K562 (cell line): ENCODE measurements around the gene AGAP1. TPM values are rescaled to one million over a fixed set of nuclear protein-coding genes. Genes with fewer than 3 reads are reported as not detected.

ENCODE experiments used
- FOS ChIP-seq: IDR thresholded peaks from 3 replicates; pipeline ENCODE4 v1.6.1; 2011; ENCODE audit not compliant: insufficient read length; ENCODE audit errors: extremely low read depth
- GATAD2B ChIP-seq: fragments of 450-650 bp; IDR thresholded peaks from 2 replicates; pipeline ENCODE4 v1.6.1; 2017; ENCODE audit warnings: mild to moderate bottlenecking, borderline replicate concordance
- HEY1 ChIP-seq: fragments of 250-450 bp; sonication (Bioruptor Pico); IDR thresholded peaks from 2 replicates; pipeline ENCODE4 v1.5.0; 2020; ENCODE audit warnings: mild to moderate bottlenecking, moderate library complexity, borderline replicate concordance
- L3MBTL2 ChIP-seq: fragments of 450-650 bp; IDR thresholded peaks from 2 replicates; pipeline ENCODE4 v1.6.1; 2016; ENCODE audit warnings: mild to moderate bottlenecking, moderate library complexity
- POLR2AphosphoS2 ChIP-seq: IDR thresholded peaks from 2 replicates; pipeline ENCODE4 v1.6.1; 2012; ENCODE audit warnings: low read length, improper control_type of control experiment
- SETDB1 ChIP-seq: IDR thresholded peaks from one replicate; pipeline ENCODE4 v1.6.1; 2012; ENCODE audit warnings: low read length, control low read depth, inconsistent platforms
- SIN3A ChIP-seq, 2 experiments: fragments of 150-350 bp in 1 of 2; IDR thresholded peaks; 2 replicates each; pipeline ENCODE4 v1.6.1; 2011 to 2016; ENCODE audit warnings: borderline replicate concordance in 2 of 2, low read depth in 2 of 2, low read length in 2 of 2, mild to moderate bottlenecking in 2 of 2, moderate library complexity in 2 of 2; ENCODE audit not compliant: control insufficient read depth in 1 of 2
- SMAD4 ChIP-seq: fragments of 250-450 bp; sonication (Bioruptor Pico); conservative IDR thresholded peaks from 2 replicates; pipeline ENCODE4 v1.8.0; 2021; ENCODE audit warnings: inconsistent platforms, mild to moderate bottlenecking, moderate library complexity
- SRSF9 ChIP-seq: fragments of 200-400 bp; formaldehyde crosslinking; IDR thresholded peaks from 2 replicates; pipeline ENCODE4 v1.6.1; 2017; ENCODE audit warnings: low read depth, low read length, borderline replicate concordance
- TAF7 ChIP-seq: fragments of 450-650 bp; IDR thresholded peaks from 2 replicates; pipeline ENCODE4 v1.6.1; 2016; ENCODE audit warnings: missing genetic modification characterization, missing compliant biosample characterization
- TSHZ1 ChIP-seq: fragments of 250-450 bp; sonication (Bioruptor Pico); IDR thresholded peaks from 2 replicates; pipeline ENCODE4 v1.4.0; 2020; ENCODE audit warnings: mild to moderate bottlenecking, moderate library complexity
- ZKSCAN8 ChIP-seq: fragments of 200-800 bp; sonication (Bioruptor generic); IDR thresholded peaks from 2 replicates; pipeline ENCODE4 v1.6.1; 2016; ENCODE audit warnings: missing genetic modification characterization, missing compliant biosample characterization
- ZNF395 ChIP-seq: fragments of 200-800 bp; sonication (Bioruptor generic); IDR thresholded peaks from 2 replicates; pipeline ENCODE4 v1.6.1; 2017; ENCODE audit warnings: missing genetic modification characterization, missing compliant biosample characterization
- ZNF639 ChIP-seq, 2 experiments: fragments of 200-800 bp in 1 of 2; sonication (Bioruptor generic) in 1 of 2; sonication (generic) in 1 of 2; formaldehyde crosslinking in 1 of 2; IDR thresholded peaks in 1 of 2; conservative IDR thresholded peaks in 1 of 2; 2 replicates each; pipeline versions ENCODE4 v1.5.0 to v1.6.1; 2016 to 2020; ENCODE audit warnings: missing compliant biosample characterization in 1 of 2, missing genetic modification characterization in 1 of 2, missing genetic modification reagents in 1 of 2
- polyA plus RNA-seq, 8 experiments: library from polyadenylated mRNA; depleted of rRNA in 4 of 8; stranded (reverse) in 5 of 8; unstranded in 3 of 8; fragments of >200 nt; fragmentation: Nextera tagmentation in 2 of 8; fragmentation: Illumina TruSeq in 1 of 8; extraction: Ambion mirVana in 2 of 8; extraction: Trizol in 1 of 8; gene quantifications; 2 replicates each; pipeline versions ENCODE4 v1.2.1 to v1.2.3, GENCODE V29; 2011 to 2014; ENCODE audit warnings: inconsistent platforms in 1 of 8, missing spikeins in 1 of 8
- total RNA-seq, 7 experiments: library from RNA; depleted of rRNA in 6 of 7; stranded (reverse); fragments of >200 nt in 6 of 7; fragmentation: Illumina TruSeq in 2 of 7; extraction: Trizol in 2 of 7; gene quantifications; 2 replicates each; pipeline versions ENCODE4 v1.2.1 to v1.2.3, GENCODE V29; 2011 to 2021; ENCODE audit warnings: low replicate concordance in 1 of 7
- TF ChIP-seq, protein P1 (sequence below): fragments of 250-450 bp; sonication (Bioruptor Pico); IDR thresholded peaks from 2 replicates; pipeline ENCODE4 v1.8.0; 2021; ENCODE audit warnings: moderate library complexity, mild to moderate bottlenecking, inconsistent platforms
- TF ChIP-seq, protein P2 (sequence below): fragments of 250-450 bp; sonication (Bioruptor Pico); IDR thresholded peaks from 2 replicates; pipeline ENCODE4 v1.4.0; 2020
- TF ChIP-seq, protein P3 (sequence below): sonication (generic); formaldehyde crosslinking; IDR thresholded peaks from 2 replicates; pipeline ENCODE4 v1.8.0; 2022; ENCODE audit warnings: missing genetic modification reagents, mild to moderate bottlenecking, moderate library complexity, borderline replicate concordance

AGAP1 gene
- total and polyA plus RNA-seq, 9 of the 15 experiments (the other 6 are each of a cell fraction or from before 2014, with no cell fraction given): 1.3 to 24.0 (median 10.6) TPM

- TF ChIP-seq TSHZ1 (CRISPR knock-in tag): no peak
- TF ChIP-seq ZNF395 (CRISPR knock-in tag): no peak
- TF ChIP-seq, protein P1, sequence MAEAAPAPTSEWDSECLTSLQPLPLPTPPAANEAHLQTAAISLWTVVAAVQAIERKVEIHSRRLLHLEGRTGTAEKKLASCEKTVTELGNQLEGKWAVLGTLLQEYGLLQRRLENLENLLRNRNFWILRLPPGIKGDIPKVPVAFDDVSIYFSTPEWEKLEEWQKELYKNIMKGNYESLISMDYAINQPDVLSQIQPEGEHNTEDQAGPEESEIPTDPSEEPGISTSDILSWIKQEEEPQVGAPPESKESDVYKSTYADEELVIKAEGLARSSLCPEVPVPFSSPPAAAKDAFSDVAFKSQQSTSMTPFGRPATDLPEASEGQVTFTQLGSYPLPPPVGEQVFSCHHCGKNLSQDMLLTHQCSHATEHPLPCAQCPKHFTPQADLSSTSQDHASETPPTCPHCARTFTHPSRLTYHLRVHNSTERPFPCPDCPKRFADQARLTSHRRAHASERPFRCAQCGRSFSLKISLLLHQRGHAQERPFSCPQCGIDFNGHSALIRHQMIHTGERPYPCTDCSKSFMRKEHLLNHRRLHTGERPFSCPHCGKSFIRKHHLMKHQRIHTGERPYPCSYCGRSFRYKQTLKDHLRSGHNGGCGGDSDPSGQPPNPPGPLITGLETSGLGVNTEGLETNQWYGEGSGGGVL (CRISPR knock-in tag): no peak
- TF ChIP-seq POLR2AphosphoS2: no peak
- TF ChIP-seq FOS: no peak
- TF ChIP-seq SRSF9: no peak
- no peak for TF ChIP-seq SETDB1
- no peak for TF ChIP-seq HEY1 (CRISPR knock-in tag)
- no peak for TF ChIP-seq TAF7 (tag)
- no peak for TF ChIP-seq ZNF639 (CRISPR knock-in tag; conservative IDR thresholded peaks at IDR 0.05 in 1 of 2, IDR thresholded peaks at IDR 0.05 in 1 of 2)
- TF ChIP-seq SIN3A (IDR thresholded peaks at IDR 0.05; ENCODE audit: borderline replicate concordance in 2 of 2, control insufficient read depth in 1 of 2, low read depth in 2 of 2, low read length in 2 of 2): no peak
- TF ChIP-seq, protein P2, sequence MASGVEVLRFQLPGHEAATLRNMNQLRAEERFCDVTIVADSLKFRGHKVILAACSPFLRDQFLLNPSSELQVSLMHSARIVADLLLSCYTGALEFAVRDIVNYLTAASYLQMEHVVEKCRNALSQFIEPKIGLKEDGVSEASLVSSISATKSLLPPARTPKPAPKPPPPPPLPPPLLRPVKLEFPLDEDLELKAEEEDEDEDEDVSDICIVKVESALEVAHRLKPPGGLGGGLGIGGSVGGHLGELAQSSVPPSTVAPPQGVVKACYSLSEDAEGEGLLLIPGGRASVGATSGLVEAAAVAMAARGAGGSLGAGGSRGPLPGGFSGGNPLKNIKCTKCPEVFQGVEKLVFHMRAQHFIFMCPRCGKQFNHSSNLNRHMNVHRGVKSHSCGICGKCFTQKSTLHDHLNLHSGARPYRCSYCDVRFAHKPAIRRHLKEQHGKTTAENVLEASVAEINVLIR (CRISPR knock-in tag): no peak
- TF ChIP-seq, protein P3, sequence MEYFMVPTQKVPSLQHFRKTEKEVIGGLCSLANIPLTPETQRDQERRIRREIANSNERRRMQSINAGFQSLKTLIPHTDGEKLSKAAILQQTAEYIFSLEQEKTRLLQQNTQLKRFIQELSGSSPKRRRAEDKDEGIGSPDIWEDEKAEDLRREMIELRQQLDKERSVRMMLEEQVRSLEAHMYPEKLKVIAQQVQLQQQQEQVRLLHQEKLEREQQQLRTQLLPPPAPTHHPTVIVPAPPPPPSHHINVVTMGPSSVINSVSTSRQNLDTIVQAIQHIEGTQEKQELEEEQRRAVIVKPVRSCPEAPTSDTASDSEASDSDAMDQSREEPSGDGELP (CRISPR knock-in tag): no peak
- no peak for TF ChIP-seq ZKSCAN8 (CRISPR knock-in tag)
- TF ChIP-seq SMAD4: 0 out of 2 replicates have a peak, but pooled peaks have one; percentile 42
- TF ChIP-seq L3MBTL2: peak; percentile 49
- 0 out of 2 replicates have a peak, but pooled peaks have one; percentile 17 for TF ChIP-seq GATAD2B
These were observed 455 bp upstream of the AGAP1 start (continued) for GRCh38 chr2:235493402-235493774.
